Type B pancreatic cell (in vitro differentiated cells): ENCODE data around the gene GPC6. TPM values are rescaled to one million over a fixed set of nuclear protein-coding genes. Genes with fewer than 3 reads are reported as not detected.

Source experiments
- DNase-seq: peaks from one replicate; pipeline ENCODE4 v3.0.0; 2021; ENCODE audit warnings: mixed read lengths; ENCODE audit not compliant: unreplicated experiment; ENCODE audit errors: extremely low spot score
- H3K27ac Mint-ChIP-seq: 2 replicates; pipeline ENCODE4 v1.8.0; 2021; ENCODE audit warnings: mild to moderate bottlenecking, mixed read lengths
- H3K27me3 Mint-ChIP-seq: 2 replicates; pipeline ENCODE4 v1.8.0; 2021; ENCODE audit warnings: mixed read lengths
- H3K36me3 Mint-ChIP-seq: 2 replicates; pipeline ENCODE4 v1.8.0; 2021; ENCODE audit warnings: mixed read lengths
- H3K4me1 Mint-ChIP-seq: one replicate; pipeline ENCODE4 v1.8.0; 2021; ENCODE audit warnings: mixed read lengths; ENCODE audit not compliant: unreplicated experiment
- H3K4me3 Mint-ChIP-seq: 2 replicates; pipeline ENCODE4 v1.8.0; 2021; ENCODE audit warnings: mild to moderate bottlenecking, mixed read lengths
- H3K9me3 Mint-ChIP-seq: 2 replicates; pipeline ENCODE4 v1.8.0; 2021; ENCODE audit warnings: mixed read lengths
- CTCF ChIP-seq: fragments of 200-600 bp; sonication (generic); conservative IDR thresholded peaks from 2 replicates; pipeline ENCODE4 v1.5.0; 2021; ENCODE audit warnings: antibody characterized with exemption, mild to moderate bottlenecking
- total RNA-seq: library from RNA; stranded (reverse); gene quantifications from 2 replicates; pipeline ENCODE4 v1.2.1, GENCODE V29; 2021; ENCODE audit warnings: low replicate concordance

GPC6 gene
- total RNA-seq, 1 donor from 2014 or later: 30.5 TPM

GRCh38 chr13:94309997-94310855 lies 1083.6 kb downstream of the GPC6 start:
- Mint-ChIP-seq H3K27me3 (peaks cover 3% of the 10 kb centered on the region), H3K4me3 (no peak overlapping the region), H3K36me3 (no peaks in the 10 kb centered on the region), H3K9me3 (no peaks in the 10 kb centered on the region), H3K4me1 (peaks cover 13% of the 10 kb centered on the region), H3K27ac (no peak overlapping the region)
- DNase-seq: no peak
- TF ChIP-seq CTCF: no peak

GRCh38 chr13:94311893-94312292 lies 1085.3 kb downstream of the GPC6 start:
- no peaks in the 10 kb centered on the region for H3K27me3 Mint-ChIP-seq
- peaks cover 15% of the 10 kb centered on the region for H3K4me1 Mint-ChIP-seq
- no peak overlapping the region for H3K4me3 Mint-ChIP-seq
- H3K27ac Mint-ChIP-seq: no peak overlapping the region
- no peak for TF ChIP-seq CTCF
- DNase-seq: no peak
- H3K36me3 Mint-ChIP-seq: peaks cover 3% of the 10 kb centered on the region
- H3K9me3 Mint-ChIP-seq: peaks cover 9% of the 10 kb centered on the region

GRCh38 chr13:94312511-94313216 lies 1086.1 kb downstream of the GPC6 start:
- Mint-ChIP-seq H3K4me3 (peak overlapping the region; percentile 63), H3K27me3 (no peaks in the 10 kb centered on the region), H3K27ac (no peak overlapping the region), H3K36me3 (peaks cover 3% of the 10 kb centered on the region), H3K9me3 (peaks cover 9% of the 10 kb centered on the region), H3K4me1 (peaks cover 20% of the 10 kb centered on the region)
- TF ChIP-seq CTCF: no peak
- no peak for DNase-seq

GRCh38 chr13:94313321-94313910 lies 1086.8 kb downstream of the GPC6 start:
- Mint-ChIP-seq H3K27ac (no peak overlapping the region), H3K9me3 (peaks cover 9% of the 10 kb centered on the region), H3K27me3 (no peaks in the 10 kb centered on the region), H3K36me3 (peaks cover 3% of the 10 kb centered on the region), H3K4me3 (no peak overlapping the region), H3K4me1 (peaks cover 20% of the 10 kb centered on the region)
- no peak for TF ChIP-seq CTCF
- no peak for DNase-seq

GRCh38 chr13:94313926-94314325 lies 1087.3 kb downstream of the GPC6 start:
- TF ChIP-seq CTCF: no peak
- Mint-ChIP-seq H3K27ac (no peak overlapping the region), H3K36me3 (peaks cover 3% of the 10 kb centered on the region), H3K27me3 (no peaks in the 10 kb centered on the region), H3K9me3 (peaks cover 9% of the 10 kb centered on the region), H3K4me1 (peaks cover 20% of the 10 kb centered on the region), H3K4me3 (no peak overlapping the region)
- DNase-seq: no peak
